ENCODE measurements around the gene VSX2. TPM values are rescaled to one million over a fixed set of nuclear protein-coding genes. Genes with fewer than 3 reads are reported as not detected.
A peak's percentile ranks its signal among the peaks of the same experiment; 100 is the strongest.
"Not testable (repeated sequence)": the region's sequence is repeated elsewhere in the genome, so short reads cannot be mapped to it uniquely, and the experiment has no call there.

Gene VSX2
- total and polyA plus RNA-seq, 2 donors (not counting 1 experiment from before 2014, with no cell fraction given): not detected

DNA sequence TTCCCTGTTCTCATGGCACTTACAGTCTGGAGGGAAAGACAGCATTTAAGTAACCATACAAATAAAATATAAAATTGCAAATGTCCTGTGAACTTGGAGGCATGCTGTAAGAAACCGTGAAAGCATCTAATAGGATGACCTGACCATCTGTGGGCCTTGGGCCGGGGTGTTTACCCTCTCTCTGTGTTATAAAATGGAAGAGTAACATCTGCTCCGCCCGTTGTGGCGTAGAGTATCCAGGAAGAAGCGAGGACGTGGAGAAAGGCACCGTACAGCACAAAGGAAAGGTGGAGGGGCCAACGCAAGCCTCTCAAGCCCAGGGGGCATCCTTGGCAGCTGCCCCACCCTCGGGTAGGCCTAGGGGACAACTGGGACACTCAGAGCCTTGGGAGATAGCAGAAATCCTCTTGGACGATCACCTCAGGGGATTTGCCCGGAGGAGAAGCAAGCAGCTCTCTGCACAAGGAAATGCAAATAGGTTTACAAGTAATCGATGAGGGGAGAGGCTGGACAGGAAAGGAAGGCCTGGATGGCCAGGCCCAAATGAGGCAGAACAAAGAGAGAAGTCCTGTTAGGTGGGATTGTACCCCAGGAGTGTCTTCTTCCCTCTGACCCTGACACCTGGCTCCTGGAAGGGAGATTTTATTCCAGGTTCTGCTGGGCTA is 26.2 kb downstream of the VSX2 start:
- no peaks in the 10 kb centered on the region for H4K20me1 ChIP-seq (ENCODE audit: control insufficient read depth, extremely low read depth, insufficient read depth, low read length)
- no peak overlapping the region for H2AFZ ChIP-seq (ENCODE audit: low read length)
- H3K36me3 ChIP-seq (ENCODE audit: control insufficient read depth, insufficient read depth, low read length): no peaks in the 10 kb centered on the region
- no peak overlapping the region for H3K4me3 ChIP-seq (replicated peaks in 1 of 4; ENCODE audit: control extremely low read depth in 1 of 4, insufficient read depth in 1 of 4, low read depth in 3 of 4, low read length in 4 of 4)
- H3K9me3 ChIP-seq (ENCODE audit: control insufficient read depth, insufficient read depth, low read depth, low read length): no peaks in the 10 kb centered on the region
- H3K4me1 ChIP-seq (ENCODE audit: control insufficient read depth, extremely low read depth, insufficient read depth, low read length): no peaks in the 10 kb centered on the region
- H3K27me3 ChIP-seq (ENCODE audit: control insufficient read depth, insufficient read depth, low read length): no peaks in the 10 kb centered on the region
- H3K9ac ChIP-seq (ENCODE audit: insufficient read depth, low read length): no peak overlapping the region
- DNase-seq (ENCODE audit: low read depth in 2 of 2): no peak
- no peak overlapping the region for H3K4me2 ChIP-seq (ENCODE audit: extremely low read depth, insufficient read depth, low read length)
- no peak overlapping the region for H3K27ac ChIP-seq (ENCODE audit: insufficient read depth, low read length)
- H3K79me2 ChIP-seq (ENCODE audit: control insufficient read depth, insufficient read depth, low read length): no peaks in the 10 kb centered on the region
- no peak for TF ChIP-seq EZH2 (IDR thresholded peaks at IDR 0.05; ENCODE audit: low read length, missing control alignments)
- TF ChIP-seq, protein P1, sequence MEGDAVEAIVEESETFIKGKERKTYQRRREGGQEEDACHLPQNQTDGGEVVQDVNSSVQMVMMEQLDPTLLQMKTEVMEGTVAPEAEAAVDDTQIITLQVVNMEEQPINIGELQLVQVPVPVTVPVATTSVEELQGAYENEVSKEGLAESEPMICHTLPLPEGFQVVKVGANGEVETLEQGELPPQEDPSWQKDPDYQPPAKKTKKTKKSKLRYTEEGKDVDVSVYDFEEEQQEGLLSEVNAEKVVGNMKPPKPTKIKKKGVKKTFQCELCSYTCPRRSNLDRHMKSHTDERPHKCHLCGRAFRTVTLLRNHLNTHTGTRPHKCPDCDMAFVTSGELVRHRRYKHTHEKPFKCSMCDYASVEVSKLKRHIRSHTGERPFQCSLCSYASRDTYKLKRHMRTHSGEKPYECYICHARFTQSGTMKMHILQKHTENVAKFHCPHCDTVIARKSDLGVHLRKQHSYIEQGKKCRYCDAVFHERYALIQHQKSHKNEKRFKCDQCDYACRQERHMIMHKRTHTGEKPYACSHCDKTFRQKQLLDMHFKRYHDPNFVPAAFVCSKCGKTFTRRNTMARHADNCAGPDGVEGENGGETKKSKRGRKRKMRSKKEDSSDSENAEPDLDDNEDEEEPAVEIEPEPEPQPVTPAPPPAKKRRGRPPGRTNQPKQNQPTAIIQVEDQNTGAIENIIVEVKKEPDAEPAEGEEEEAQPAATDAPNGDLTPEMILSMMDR (conservative IDR thresholded peaks at IDR 0.05 in 1 of 2, IDR thresholded peaks at IDR 0.05 in 1 of 2; ENCODE audit: low read depth in 1 of 2, low read length in 2 of 2): no peak

DNA sequence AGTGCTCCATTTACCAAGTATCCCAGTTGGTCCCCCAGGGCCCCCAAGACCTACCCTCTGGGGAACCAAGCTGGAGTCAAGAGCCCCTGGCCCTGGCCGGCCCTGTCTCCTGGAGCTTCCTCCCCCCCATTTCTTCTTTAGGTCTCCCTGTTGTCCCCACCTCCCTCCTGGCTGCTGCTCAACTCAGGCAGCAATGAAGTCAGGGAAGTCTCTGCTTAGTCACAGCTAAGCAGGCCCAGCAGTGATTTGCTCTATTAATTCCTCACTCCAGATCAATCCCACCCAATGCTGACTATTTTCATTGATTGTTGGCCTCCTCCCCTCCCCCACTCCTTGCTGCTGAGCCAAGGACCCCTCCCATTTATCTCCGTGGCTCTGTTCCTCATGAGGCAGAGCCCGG is 28.3 kb downstream of the VSX2 start:
- TF ChIP-seq, protein P1 (conservative IDR thresholded peaks at IDR 0.05 in 1 of 2, IDR thresholded peaks at IDR 0.05 in 1 of 2; ENCODE audit: low read depth in 1 of 2, low read length in 2 of 2): no peak
- no peak for TF ChIP-seq EZH2 (IDR thresholded peaks at IDR 0.05; ENCODE audit: low read length, missing control alignments)
- no peak overlapping the region for H3K4me3 ChIP-seq (replicated peaks in 1 of 4; ENCODE audit: control extremely low read depth in 1 of 4, insufficient read depth in 1 of 4, low read depth in 3 of 4, low read length in 4 of 4)
- H2AFZ ChIP-seq (ENCODE audit: low read length): no peak overlapping the region
- H3K27ac ChIP-seq (ENCODE audit: insufficient read depth, low read length): no peak overlapping the region
- no peak overlapping the region for H3K4me2 ChIP-seq (ENCODE audit: extremely low read depth, insufficient read depth, low read length)
- no peaks in the 10 kb centered on the region for H4K20me1 ChIP-seq (ENCODE audit: control insufficient read depth, extremely low read depth, insufficient read depth, low read length)
- H3K36me3 ChIP-seq (ENCODE audit: control insufficient read depth, insufficient read depth, low read length): no peaks in the 10 kb centered on the region
- H3K9ac ChIP-seq (ENCODE audit: insufficient read depth, low read length): no peak overlapping the region
- H3K9me3 ChIP-seq (ENCODE audit: control insufficient read depth, insufficient read depth, low read depth, low read length): no peaks in the 10 kb centered on the region
- H3K79me2 ChIP-seq (ENCODE audit: control insufficient read depth, insufficient read depth, low read length): no peaks in the 10 kb centered on the region
- H3K4me1 ChIP-seq (ENCODE audit: control insufficient read depth, extremely low read depth, insufficient read depth, low read length): peaks cover 2% of the 10 kb centered on the region
- H3K27me3 ChIP-seq (ENCODE audit: control insufficient read depth, insufficient read depth, low read length): no peaks in the 10 kb centered on the region
- peak in 1 of 2 donors; percentile 14 for DNase-seq (ENCODE audit: low read depth in 2 of 2)

DNA sequence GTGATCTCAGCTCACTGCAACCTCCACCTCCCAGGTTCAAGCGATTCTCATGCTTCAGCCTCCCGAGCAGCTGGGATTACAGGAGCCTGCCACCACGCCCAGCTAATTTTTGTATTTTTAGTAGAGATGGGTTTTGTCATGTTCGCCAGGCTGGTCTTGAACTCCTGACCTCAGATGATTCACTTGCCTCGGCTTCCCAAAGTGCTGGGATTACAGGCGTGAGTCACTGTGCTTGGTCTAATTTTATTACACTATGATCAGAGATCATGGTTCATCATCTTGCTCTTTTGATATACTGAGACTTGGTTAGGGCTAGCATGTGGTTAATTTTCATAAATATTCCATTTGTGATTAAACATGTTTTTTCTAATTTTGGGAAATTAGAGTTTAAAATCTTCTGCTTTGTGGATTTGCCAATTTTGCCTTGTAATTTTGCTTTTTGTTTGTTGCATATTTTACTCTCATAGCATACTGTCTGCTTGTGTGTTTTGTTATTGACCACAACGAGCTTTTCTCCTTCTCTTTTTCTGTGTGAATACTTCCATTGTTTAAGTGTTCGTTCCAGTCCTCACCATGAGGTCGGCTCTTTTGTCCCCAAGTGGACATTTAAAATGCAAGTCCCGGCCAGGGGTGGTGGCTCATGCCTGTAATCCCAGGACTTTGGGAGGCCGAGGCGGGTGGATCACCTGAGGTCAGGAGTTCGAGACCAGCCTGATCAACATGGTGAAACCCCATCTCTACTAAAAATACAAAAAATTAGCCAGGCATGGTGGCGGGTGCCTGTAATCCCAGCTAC is 31.3 kb downstream of the VSX2 start:
- not testable (repeated sequence) for H3K9me3 ChIP-seq (ENCODE audit: control insufficient read depth, insufficient read depth, low read depth, low read length); H3K27ac ChIP-seq (ENCODE audit: insufficient read depth, low read length); H3K4me2 ChIP-seq (ENCODE audit: extremely low read depth, insufficient read depth, low read length); H3K9ac ChIP-seq (ENCODE audit: insufficient read depth, low read length); H3K36me3 ChIP-seq (ENCODE audit: control insufficient read depth, insufficient read depth, low read length); H3K4me1 ChIP-seq (ENCODE audit: control insufficient read depth, extremely low read depth, insufficient read depth, low read length); H3K79me2 ChIP-seq (ENCODE audit: control insufficient read depth, insufficient read depth, low read length); H3K27me3 ChIP-seq (ENCODE audit: control insufficient read depth, insufficient read depth, low read length); H4K20me1 ChIP-seq (ENCODE audit: control insufficient read depth, extremely low read depth, insufficient read depth, low read length); H2AFZ ChIP-seq (ENCODE audit: low read length); H3K4me3 ChIP-seq (replicated peaks in 1 of 4; ENCODE audit: control extremely low read depth in 1 of 4, insufficient read depth in 1 of 4, low read depth in 3 of 4, low read length in 4 of 4)
- peak; percentile 70 to 79 for DNase-seq (ENCODE audit: low read depth in 2 of 2)
